Transverse colon (tissue), 4 donors: Measurements from ENCODE around the gene ZNF23. TPM values are rescaled to one million over a fixed set of nuclear protein-coding genes. Genes with fewer than 3 reads are reported as not detected.

Source experiments
- DNase-seq: peaks from one replicate; pipeline ENCODE4 v3.0.0-alpha.2; 2019
- H3K27ac ChIP-seq, 4 donors: fragments of 200-600 bp; sonication (generic); 2 replicates each; pipeline ENCODE4 v1.5.1; 2016 to 2018; ENCODE audit warnings: inconsistent platforms in 4 of 4
- H3K27me3 ChIP-seq: fragments of 200-600 bp; sonication (generic); 2 replicates; pipeline ENCODE4 v1.5.1; 2017; ENCODE audit warnings: inconsistent platforms
- H3K36me3 ChIP-seq, 4 donors: fragments of 200-600 bp; sonication (generic); 2 replicates each; pipeline ENCODE4 v1.5.1; 2017 to 2019; ENCODE audit warnings: inconsistent platforms in 4 of 4
- H3K4me1 ChIP-seq, 4 donors: fragments of 200-600 bp; sonication (generic); 2 replicates each; pipeline ENCODE4 v1.5.1; 2017 to 2020; ENCODE audit warnings: inconsistent platforms in 4 of 4
- H3K4me3 ChIP-seq, 4 donors: fragments of 200-600 bp; sonication (generic); 1 replicate in 1 of 4; 2 replicates in 3 of 4; pipeline versions ENCODE4 v1.5.1 to v1.6.1; 2017 to 2019; ENCODE audit warnings: inconsistent platforms in 4 of 4
- H3K9me3 ChIP-seq, 2 donors: fragments of 200-600 bp; sonication (generic); 2 replicates each; pipeline ENCODE4 v1.5.1; 2017 to 2019; ENCODE audit warnings: inconsistent platforms in 2 of 2
- EP300 ChIP-seq: sonication (generic); formaldehyde crosslinking; IDR thresholded peaks from one replicate; pipeline ENCODE4 v1.6.1; 2017; ENCODE audit warnings: antibody characterized with exemption, low read depth
- POLR2A ChIP-seq: fragments of 450-650 bp; IDR thresholded peaks from one replicate; pipeline ENCODE4 v1.6.1; 2016; ENCODE audit warnings: antibody characterized with exemption, mild to moderate bottlenecking, moderate library complexity
- POLR2AphosphoS5 ChIP-seq, 3 donors: sonication (generic); formaldehyde crosslinking; IDR thresholded peaks; one replicate each; pipeline ENCODE4 v1.6.1; 2016; ENCODE audit warnings: antibody characterized with exemption in 3 of 3
- WGBS, 2 donors: methylation state at CpG; one replicate each; pipeline ENCODE4 v1.1.5; 2018; ENCODE audit warnings: low coverage in 1 of 2; 5-methylcytosine and 5-hydroxymethylcytosine counted together
- in situ Hi-C, 4 donors: fragments of 200-750 bp; cut with MboI; loops; one replicate each; pipeline versions ENCODE4 v1.15.0 to v1.15.1; 2017; ENCODE audit warnings: low sequenced_read_pairs in 3 of 4, low pct_ligation_motif_present in 1 of 4, low pct_unique_long_range_greater_than_20kb in 1 of 4
- intact Hi-C: fragments of 100-400 bp; cut with DNase I; formaldehyde crosslinking; loops from one replicate; pipeline ENCODE4 v1.15.1; 2023; ENCODE audit warnings: low total_unique reads
- total RNA-seq, 4 donors: library from RNA; depleted of rRNA; stranded (reverse); fragments of >200 nt; gene quantifications; one replicate each; pipeline ENCODE4 v1.1.0, GENCODE V29; 2016
- TF ChIP-seq, protein P1 (sequence below), 5 experiments: fragments of 200-600 bp in 3 of 5; fragments of 450-650 bp in 2 of 5; sonication (generic) in 3 of 5; IDR thresholded peaks; 1 replicate in 2 of 5; 2 replicates in 3 of 5; pipeline ENCODE4 v1.5.1; 2016 to 2017; ENCODE audit warnings: antibody characterized with exemption in 5 of 5, inconsistent platforms in 3 of 5, mild to moderate bottlenecking in 2 of 5, moderate library complexity in 1 of 5

ZNF23 gene
- total RNA-seq, 4 donors from 2014 or later = 5.0 to 12.2 (median 7.0) TPM

DNA sequence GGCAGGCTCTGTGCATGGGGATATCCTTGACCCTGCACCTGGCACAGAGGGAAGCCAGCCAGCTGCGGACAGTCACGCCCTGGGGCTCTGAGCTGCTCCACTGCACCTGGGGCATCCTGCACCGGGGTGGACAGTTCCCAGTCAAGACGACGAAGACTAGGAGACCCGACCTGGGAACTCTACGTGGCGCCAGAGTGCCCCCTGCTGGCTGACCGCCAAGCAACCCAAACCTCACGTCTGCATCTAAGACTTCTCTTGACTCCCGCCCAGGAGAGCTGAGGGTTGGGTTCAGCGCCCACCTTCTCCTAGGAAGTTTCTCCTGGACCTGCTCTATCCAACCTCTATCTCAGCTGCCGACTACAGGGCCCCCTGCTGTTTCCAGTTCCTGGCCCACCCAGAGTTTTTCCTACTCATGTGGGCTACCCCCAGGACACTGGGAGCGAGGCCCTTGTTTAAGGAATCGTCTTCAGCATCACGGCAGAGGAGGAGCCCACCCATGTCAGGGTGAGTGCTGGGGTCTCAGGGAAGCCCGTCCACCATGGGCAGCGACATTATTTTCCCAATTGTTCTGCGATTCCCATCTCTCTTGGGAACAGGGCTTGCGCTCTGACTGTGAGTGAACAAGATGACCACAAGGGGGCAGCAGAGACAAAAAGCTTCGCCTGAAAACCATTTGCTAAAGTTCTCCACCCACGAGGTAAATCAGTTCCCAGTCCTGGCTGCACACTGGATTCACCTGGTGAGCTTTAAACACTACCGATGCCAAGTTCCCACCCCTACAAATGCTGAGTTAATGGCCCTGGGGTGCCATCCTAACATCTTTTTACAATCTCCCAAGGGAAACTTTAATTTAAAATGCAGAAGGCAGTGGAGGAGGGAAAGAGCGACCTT lies 49.5 kb downstream of the ZNF23 start:
- H3K36me3 ChIP-seq = no peaks in the 10 kb centered on the region
- no peak overlapping the region for H3K4me3 ChIP-seq
- DNase-seq = peak; percentile 71
- TF ChIP-seq EP300 (no peak), POLR2AphosphoS5 (IDR thresholded peaks at IDR 0.05) (no peak), POLR2A (no peak)
- TF ChIP-seq, protein P1, sequence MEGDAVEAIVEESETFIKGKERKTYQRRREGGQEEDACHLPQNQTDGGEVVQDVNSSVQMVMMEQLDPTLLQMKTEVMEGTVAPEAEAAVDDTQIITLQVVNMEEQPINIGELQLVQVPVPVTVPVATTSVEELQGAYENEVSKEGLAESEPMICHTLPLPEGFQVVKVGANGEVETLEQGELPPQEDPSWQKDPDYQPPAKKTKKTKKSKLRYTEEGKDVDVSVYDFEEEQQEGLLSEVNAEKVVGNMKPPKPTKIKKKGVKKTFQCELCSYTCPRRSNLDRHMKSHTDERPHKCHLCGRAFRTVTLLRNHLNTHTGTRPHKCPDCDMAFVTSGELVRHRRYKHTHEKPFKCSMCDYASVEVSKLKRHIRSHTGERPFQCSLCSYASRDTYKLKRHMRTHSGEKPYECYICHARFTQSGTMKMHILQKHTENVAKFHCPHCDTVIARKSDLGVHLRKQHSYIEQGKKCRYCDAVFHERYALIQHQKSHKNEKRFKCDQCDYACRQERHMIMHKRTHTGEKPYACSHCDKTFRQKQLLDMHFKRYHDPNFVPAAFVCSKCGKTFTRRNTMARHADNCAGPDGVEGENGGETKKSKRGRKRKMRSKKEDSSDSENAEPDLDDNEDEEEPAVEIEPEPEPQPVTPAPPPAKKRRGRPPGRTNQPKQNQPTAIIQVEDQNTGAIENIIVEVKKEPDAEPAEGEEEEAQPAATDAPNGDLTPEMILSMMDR (IDR thresholded peaks at IDR 0.05) = peak; percentile 85 to 89 (median 87)
- intact Hi-C loops = loop anchor here (5.0 kb wide), 1 partner anchor 85 kb away; no protein-coding TSS in a partner anchor
- no peaks in the 10 kb centered on the region for H3K9me3 ChIP-seq
- in situ Hi-C loops = loop anchor here in 3 of 4 donors (5.0 to 25.0 kb wide), 3 partner anchors 85 to 202 kb away; no protein-coding TSS in a partner anchor
- 8% methylated on average over 24 of the region's 24 CpGs; no CpG with 5 or more reads in 1 of the 2 donors for WGBS, 2 donors
- peaks cover 21% of the 10 kb centered on the region for H3K27me3 ChIP-seq
- no peak overlapping the region for H3K27ac ChIP-seq
- H3K4me1 ChIP-seq = peaks cover 0 to 8% (median 0%) of the 10 kb centered on the region in 4 donors

DNA sequence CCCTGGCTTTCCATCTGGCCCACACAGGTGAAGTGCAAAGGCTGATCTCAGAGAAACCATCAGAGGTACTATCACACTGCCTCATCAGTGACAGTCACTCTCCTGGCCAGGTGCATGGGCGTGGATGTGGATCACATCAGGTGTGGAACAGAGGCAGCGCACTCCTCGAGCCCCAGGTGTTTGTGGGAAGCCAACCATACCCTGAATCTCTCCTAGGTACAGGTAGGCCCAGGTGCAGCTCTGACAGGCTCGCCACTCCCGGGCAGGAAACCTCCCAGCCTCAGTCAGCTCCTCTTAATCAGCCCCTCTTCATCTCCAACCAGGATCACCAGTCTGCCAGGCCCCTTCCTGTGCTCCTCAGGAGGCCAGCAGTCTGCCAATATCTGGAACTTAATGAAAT lies 51.9 kb downstream of the ZNF23 start:
- intact Hi-C loops = loop anchor here (5.0 kb wide), 1 partner anchor 87 kb away; no protein-coding TSS in a partner anchor
- no peak for DNase-seq
- Histone ChIP-seq H3K9me3 (no peaks in the 10 kb centered on the region), H3K4me1 (peaks cover 0 to 8% (median 0%) of the 10 kb centered on the region in 4 donors), H3K27ac (no peak overlapping the region), H3K4me3 (no peak overlapping the region), H3K27me3 (peaks cover 8% of the 10 kb centered on the region), H3K36me3 (no peaks in the 10 kb centered on the region)
- TF ChIP-seq POLR2AphosphoS5 (IDR thresholded peaks at IDR 0.05) (no peak), EP300 (no peak), POLR2A (no peak)
- TF ChIP-seq, protein P1 (IDR thresholded peaks at IDR 0.05) = no peak
- in situ Hi-C loops = loop anchor here in 3 of 4 donors (5.0 to 25.0 kb wide), 3 partner anchors 87 to 205 kb away; no protein-coding TSS in a partner anchor
- 49% methylated on average over 5 of the region's 5 CpGs; no CpG with 5 or more reads in 1 of the 2 donors for WGBS, 2 donors

DNA sequence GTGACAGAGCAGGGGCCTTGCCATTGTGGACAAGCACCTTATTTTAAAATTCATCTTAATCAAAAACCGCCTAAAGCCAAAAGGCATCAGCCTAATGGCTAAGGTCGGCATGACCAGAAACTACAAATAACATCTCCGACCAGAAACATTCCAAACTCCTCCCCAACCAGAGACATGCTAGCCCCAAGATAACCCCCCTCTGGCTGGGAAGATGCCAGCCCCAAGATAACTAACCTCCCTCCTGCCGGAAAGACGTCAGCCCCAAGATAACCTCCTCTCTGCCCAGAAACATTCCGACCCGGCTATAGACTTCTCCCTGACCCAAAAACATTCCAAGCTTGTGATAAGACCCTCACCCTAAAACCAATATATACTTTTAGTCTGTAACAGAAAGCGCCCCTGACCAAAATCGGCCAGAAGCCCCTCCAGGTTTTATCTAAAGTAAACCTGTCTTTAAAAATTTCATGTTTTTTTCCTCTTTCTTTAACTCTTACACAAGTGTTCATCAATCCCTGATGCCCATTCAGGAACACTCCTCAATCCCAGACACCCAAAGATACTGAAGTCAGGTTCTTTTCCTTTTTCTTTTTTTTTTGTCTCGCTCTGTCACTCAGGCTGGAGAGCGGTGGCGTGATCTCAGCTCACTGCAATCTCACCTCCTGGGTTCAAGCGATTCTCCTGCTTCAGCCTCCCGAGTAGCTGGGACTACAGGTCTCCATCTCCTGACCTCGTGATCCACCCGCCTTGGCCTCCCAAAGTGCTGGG lies 52.9 kb downstream of the ZNF23 start:
- H3K4me1 ChIP-seq = peaks cover 0 to 8% (median 0%) of the 10 kb centered on the region in 4 donors
- H3K4me3 ChIP-seq = no peak overlapping the region
- in situ Hi-C loops = loop anchor here in 1 of 4 donors (25.0 kb wide), 1 partner anchor 203 kb away; no protein-coding TSS in a partner anchor
- H3K27ac ChIP-seq = no peak overlapping the region
- no peaks in the 10 kb centered on the region for H3K9me3 ChIP-seq
- no peak for TF ChIP-seq EP300
- TF ChIP-seq, protein P1 (IDR thresholded peaks at IDR 0.05) = no peak
- no peak for TF ChIP-seq POLR2AphosphoS5 (IDR thresholded peaks at IDR 0.05)
- TF ChIP-seq POLR2A = no peak
- DNase-seq = no peak
- no peaks in the 10 kb centered on the region for H3K36me3 ChIP-seq
- intact Hi-C loops = no loop called here
- WGBS, 2 donors = 60 to 65% methylated on average over 6 to 16 of the region's 16 CpGs
- H3K27me3 ChIP-seq = peaks cover 8% of the 10 kb centered on the region
